Liver (tissue), 3 donors: Measurements from ENCODE around the gene DNAH10.

Experiments
- RAD21 ChIP-seq, 2 donors: IDR thresholded peaks; 2 replicates each; pipeline ENCODE4 v1.6.1; 2016; ENCODE audit warnings: antibody characterized with exemption in 2 of 2, mild to moderate bottlenecking in 2 of 2
- TF ChIP-seq, protein P1 (sequence below): fragments of 150-350 bp; IDR thresholded peaks from 2 replicates; pipeline ENCODE4 v1.5.1; 2017; ENCODE audit warnings: improper control_type of control experiment, low read depth, low read length; ENCODE audit not compliant: missing input control
- donor health status: healthy.
- donor health status: healthy.

DNA sequence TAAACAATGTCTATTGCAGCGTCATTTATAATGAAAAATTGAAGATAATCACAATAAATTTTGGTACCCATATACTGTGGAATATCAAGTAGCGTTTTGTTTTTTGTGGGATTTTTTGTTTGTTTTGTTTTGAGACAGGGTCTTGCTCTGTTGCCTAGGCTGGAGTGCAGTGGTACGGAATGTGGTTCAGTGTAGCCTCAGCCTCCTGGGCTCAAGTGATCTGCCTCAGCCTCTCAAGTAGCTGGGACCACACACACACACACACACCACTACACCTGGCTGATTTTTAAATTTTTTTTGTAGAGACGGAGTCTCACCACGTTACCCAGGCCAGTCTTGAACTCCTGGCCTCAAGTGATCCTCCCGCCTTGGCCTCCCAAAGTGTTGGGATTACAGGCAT is 217.5 kb downstream of the DNAH10 start:
- TF ChIP-seq RAD21 (IDR thresholded peaks at IDR 0.05), result no peak
- TF ChIP-seq, protein P1, sequence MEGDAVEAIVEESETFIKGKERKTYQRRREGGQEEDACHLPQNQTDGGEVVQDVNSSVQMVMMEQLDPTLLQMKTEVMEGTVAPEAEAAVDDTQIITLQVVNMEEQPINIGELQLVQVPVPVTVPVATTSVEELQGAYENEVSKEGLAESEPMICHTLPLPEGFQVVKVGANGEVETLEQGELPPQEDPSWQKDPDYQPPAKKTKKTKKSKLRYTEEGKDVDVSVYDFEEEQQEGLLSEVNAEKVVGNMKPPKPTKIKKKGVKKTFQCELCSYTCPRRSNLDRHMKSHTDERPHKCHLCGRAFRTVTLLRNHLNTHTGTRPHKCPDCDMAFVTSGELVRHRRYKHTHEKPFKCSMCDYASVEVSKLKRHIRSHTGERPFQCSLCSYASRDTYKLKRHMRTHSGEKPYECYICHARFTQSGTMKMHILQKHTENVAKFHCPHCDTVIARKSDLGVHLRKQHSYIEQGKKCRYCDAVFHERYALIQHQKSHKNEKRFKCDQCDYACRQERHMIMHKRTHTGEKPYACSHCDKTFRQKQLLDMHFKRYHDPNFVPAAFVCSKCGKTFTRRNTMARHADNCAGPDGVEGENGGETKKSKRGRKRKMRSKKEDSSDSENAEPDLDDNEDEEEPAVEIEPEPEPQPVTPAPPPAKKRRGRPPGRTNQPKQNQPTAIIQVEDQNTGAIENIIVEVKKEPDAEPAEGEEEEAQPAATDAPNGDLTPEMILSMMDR, result no peak
